H1 (cell line): ENCODE results near the gene KRT77. TPM values are rescaled to one million over a fixed set of nuclear protein-coding genes. Genes with fewer than 3 reads are reported as not detected.

Source experiments
- CTCF ChIA-PET: fragments of 300-600 bp; sonication (Branson Sonifier 250); formaldehyde crosslinking; loops from one replicate; lab custom pipeline; 2021; ENCODE audit not compliant: partially characterized antibody; lab: Charles Lee
- POLR2A ChIA-PET: fragments of 300-600 bp; sonication (Branson Sonifier 250); formaldehyde crosslinking; loops from one replicate; lab custom pipeline; 2021; ENCODE audit warnings: inconsistent platforms; ENCODE audit not compliant: partially characterized antibody; lab: Charles Lee
- DNase-seq, 2 experiments: peaks; one replicate each; pipeline versions ENCODE4 v3.0.0 to v3.0.0-alpha.2; 2010 to 2022; ENCODE audit warnings: low spot score in 2 of 2, low read depth in 1 of 2, mixed read lengths in 1 of 2
- FAIRE-seq: peaks from 2 replicates; lab custom pipeline; 2011; peaks lifted over from hg19 to GRCh38; lab: Jason Lieb, UNC
- H2AFZ ChIP-seq: 2 replicates; pipeline ENCODE4 v1.8.1; 2012; ENCODE audit warnings: low read length, inconsistent platforms
- H2AK5ac ChIP-seq: 2 replicates; pipeline ENCODE4 v1.6.1; 2013; ENCODE audit warnings: low read depth, low read length
- H2BK120ac ChIP-seq: replicated peaks from 2 replicates; pipeline ENCODE3; 2013; ENCODE audit warnings: low read depth, low read length, inconsistent platforms
- H2BK12ac ChIP-seq: 2 replicates; pipeline ENCODE4 v1.6.1; 2013; ENCODE audit warnings: low read depth, low read length
- H2BK15ac ChIP-seq: 2 replicates; pipeline ENCODE4 v1.6.1; 2013; ENCODE audit warnings: low read length
- H2BK20ac ChIP-seq: 2 replicates; pipeline ENCODE4 v1.6.1; 2013; ENCODE audit warnings: low read length
- H2BK5ac ChIP-seq: 2 replicates; pipeline ENCODE4 v1.6.1; 2013; ENCODE audit warnings: low read depth, low read length
- H3K14ac ChIP-seq: 2 replicates; pipeline ENCODE4 v1.6.1; 2013; ENCODE audit warnings: inconsistent platforms; ENCODE audit not compliant: insufficient read length
- H3K18ac ChIP-seq: 2 replicates; pipeline ENCODE4 v1.6.1; 2013; ENCODE audit warnings: low read length; ENCODE audit errors: extremely low read depth
- H3K23ac ChIP-seq: 2 replicates; pipeline ENCODE4 v1.6.1; 2013; ENCODE audit warnings: inconsistent platforms; ENCODE audit not compliant: insufficient read length
- H3K23me2 ChIP-seq: 2 replicates; pipeline ENCODE4 v1.6.1; 2013; ENCODE audit warnings: low read depth, low read length
- H3K27ac ChIP-seq: 2 replicates; pipeline ENCODE4 v1.6.1; 2011; ENCODE audit warnings: low read depth, low read length, inconsistent platforms
- H3K27me3 ChIP-seq, 4 experiments: replicated peaks in 1 of 4; 1 replicate in 1 of 4; 2 replicates in 3 of 4; pipeline versions ENCODE4 v1.6.1 to v1.8.1; 2011 to 2013; ENCODE audit warnings: low read length in 3 of 4, mild to moderate bottlenecking in 3 of 4, inconsistent platforms in 2 of 4, mixed read lengths in 2 of 4, moderate library complexity in 1 of 4; ENCODE audit not compliant: control insufficient read depth in 3 of 4, insufficient read depth in 3 of 4; ENCODE audit errors: extremely low read depth in 1 of 4
- H3K36me3 ChIP-seq, 4 experiments: 2 replicates each; pipeline versions ENCODE4 v1.6.1 to v1.8.1; 2011 to 2013; ENCODE audit warnings: mild to moderate bottlenecking in 4 of 4, low read length in 3 of 4, moderate library complexity in 2 of 4, control low read depth in 1 of 4, inconsistent platforms in 1 of 4; ENCODE audit not compliant: insufficient read depth in 4 of 4, control insufficient read depth in 2 of 4
- H3K4ac ChIP-seq: replicated peaks from 2 replicates; pipeline ENCODE3; 2013; ENCODE audit warnings: low read length, low read depth, mixed read lengths, inconsistent platforms; ENCODE audit not compliant: insufficient read length
- H3K4me1 ChIP-seq, 4 experiments: replicated peaks in 1 of 4; 1 replicate in 1 of 4; 2 replicates in 3 of 4; pipeline versions ENCODE4 v1.6.1 to v1.8.1; 2011 to 2013; ENCODE audit warnings: low read length in 3 of 4, inconsistent platforms in 2 of 4, mixed read lengths in 1 of 4; ENCODE audit not compliant: insufficient read depth in 4 of 4, control insufficient read depth in 3 of 4
- H3K4me2 ChIP-seq, 2 experiments: 2 replicates each; pipeline versions ENCODE4 v1.6.1 to v1.8.1; 2011 to 2013; ENCODE audit warnings: low read depth in 2 of 2, low read length in 2 of 2, control low read depth in 1 of 2, inconsistent platforms in 1 of 2, mild to moderate bottlenecking in 1 of 2; ENCODE audit not compliant: insufficient read depth in 1 of 2
- H3K4me3 ChIP-seq, 4 experiments: fragments of 200-600, 300-600 bp in 1 of 4; sonication (generic), shearing (Covaris generic), sonication (Bioruptor Twin) in 1 of 4; 2 replicates each; pipeline versions ENCODE4 v1.5.1 to v1.8.1; 2011 to 2016; ENCODE audit warnings: low read length in 4 of 4, low read depth in 3 of 4, control low read depth in 2 of 4, inconsistent platforms in 2 of 4, mild to moderate bottlenecking in 2 of 4, mixed read lengths in 1 of 4, moderate library complexity in 1 of 4; ENCODE audit not compliant: insufficient read depth in 2 of 4; ENCODE audit errors: extremely low read depth in 1 of 4
- H3K56ac ChIP-seq: replicated peaks from 2 replicates; pipeline ENCODE3; 2013; ENCODE audit warnings: low read depth, mild to moderate bottlenecking, mixed read lengths, low read length, inconsistent platforms; ENCODE audit not compliant: insufficient read length
- H3K79me1 ChIP-seq: 2 replicates; pipeline ENCODE4 v1.6.1; 2013; ENCODE audit warnings: low read depth, low read length, control low read depth
- H3K79me2 ChIP-seq, 2 experiments: 2 replicates each; pipeline versions ENCODE4 v1.6.1 to v1.8.1; 2012 to 2013; ENCODE audit warnings: low read length in 2 of 2, mild to moderate bottlenecking in 2 of 2, inconsistent platforms in 1 of 2; ENCODE audit not compliant: insufficient read depth in 2 of 2, control insufficient read depth in 1 of 2
- H3K9ac ChIP-seq, 4 experiments: replicated peaks in 1 of 4; 1 replicate in 1 of 4; 2 replicates in 3 of 4; pipeline versions ENCODE4 v1.6.1 to v1.8.1; 2011 to 2013; ENCODE audit warnings: low read depth in 3 of 4, low read length in 3 of 4, control low read depth in 2 of 4, mild to moderate bottlenecking in 2 of 4, moderate library complexity in 2 of 4, inconsistent platforms in 1 of 4; ENCODE audit errors: extremely low read depth in 1 of 4
- H3K9me3 ChIP-seq, 2 experiments: 2 replicates each; pipeline versions ENCODE4 v1.6.1 to v1.8.1; 2012 to 2013; ENCODE audit warnings: mild to moderate bottlenecking in 2 of 2, moderate library complexity in 2 of 2, control low read depth in 1 of 2, inconsistent platforms in 1 of 2, low read depth in 1 of 2, low read length in 1 of 2, mixed read lengths in 1 of 2; ENCODE audit not compliant: insufficient read depth in 2 of 2
- H4K20me1 ChIP-seq, 2 experiments: replicated peaks in 1 of 2; 2 replicates each; pipeline versions ENCODE3 to v1.8.1; 2011 to 2013; ENCODE audit warnings: inconsistent platforms in 2 of 2, low read length in 2 of 2, mild to moderate bottlenecking in 1 of 2; ENCODE audit not compliant: insufficient read depth in 2 of 2, control insufficient read depth in 1 of 2
- H4K5ac ChIP-seq: 2 replicates; pipeline ENCODE4 v1.6.1; 2013; ENCODE audit warnings: low read length, low read depth, mixed read lengths, inconsistent platforms; ENCODE audit not compliant: insufficient read length
- H4K8ac ChIP-seq: 2 replicates; pipeline ENCODE4 v1.8.0; 2013; ENCODE audit warnings: mild to moderate bottlenecking, moderate library complexity, low read length, inconsistent platforms; ENCODE audit not compliant: insufficient read depth; ENCODE audit errors: extremely low read depth
- H4K91ac ChIP-seq: replicated peaks from 2 replicates; pipeline ENCODE3; 2013; ENCODE audit warnings: low read length, mixed read lengths, inconsistent platforms; ENCODE audit not compliant: insufficient read length
- CREB1 ChIP-seq: IDR thresholded peaks from 2 replicates; pipeline ENCODE4 v1.6.1; 2012; ENCODE audit warnings: inconsistent platforms
- CTCF ChIP-seq, 3 experiments: IDR thresholded peaks; 1 replicate in 2 of 3; 2 replicates in 1 of 3; pipeline versions ENCODE4 v1.5.1 to v1.6.1; 2011; ENCODE audit warnings: low read length in 3 of 3, mild to moderate bottlenecking in 3 of 3, inconsistent platforms in 2 of 3, low read depth in 1 of 3, moderate library complexity in 1 of 3; ENCODE audit not compliant: insufficient read depth in 1 of 3; ENCODE audit errors: control extremely low read depth in 1 of 3
- FOSL1 ChIP-seq: IDR thresholded peaks from 2 replicates; pipeline ENCODE4 v1.6.1; 2011; ENCODE audit warnings: mild to moderate bottlenecking, low read depth, low read length, moderate library complexity; ENCODE audit not compliant: insufficient read depth
- HDAC2 ChIP-seq, 2 experiments: fragments of 300-600 bp in 1 of 2; sonication (generic) in 1 of 2; IDR thresholded peaks; 2 replicates each; pipeline ENCODE4 v1.6.1; 2011 to 2012; ENCODE audit warnings: low read depth in 2 of 2, low read length in 2 of 2, mild to moderate bottlenecking in 2 of 2, moderate library complexity in 2 of 2, borderline replicate concordance in 1 of 2, inconsistent platforms in 1 of 2
- JUND ChIP-seq: IDR thresholded peaks from 2 replicates; pipeline ENCODE4 v1.6.1; 2011; ENCODE audit warnings: mild to moderate bottlenecking, improper control_type of control experiment, low read length
- NRF1 ChIP-seq: IDR thresholded peaks from 2 replicates; pipeline ENCODE4 v1.6.1; 2011; ENCODE audit warnings: mild to moderate bottlenecking, low read depth, low read length, improper control_type of control experiment
- RAD21 ChIP-seq, 2 experiments: IDR thresholded peaks in 1 of 2; conservative IDR thresholded peaks in 1 of 2; 2 replicates each; pipeline ENCODE4 v1.6.1; 2011; ENCODE audit warnings: low read depth in 2 of 2, low read length in 2 of 2, improper control_type of control experiment in 1 of 2, inconsistent platforms in 1 of 2, mild to moderate bottlenecking in 1 of 2, moderate library complexity in 1 of 2
- SIX5 ChIP-seq: IDR thresholded peaks from 2 replicates; pipeline ENCODE4 v1.6.1; 2011; ENCODE audit warnings: mild to moderate bottlenecking, low read depth, low read length
- SRF ChIP-seq: IDR thresholded peaks from 2 replicates; pipeline ENCODE4 v1.6.1; 2011; ENCODE audit warnings: mild to moderate bottlenecking, low read depth, low read length, moderate library complexity
- WGBS, 2 experiments: shearing (Covaris generic) in 1 of 2; methylation state at CpG; one replicate each; pipeline versions ENCODE4 v1.1.6 to v1.1.7; 2013 to 2015; ENCODE audit warnings: low lambda C conversion rate in 2 of 2, mixed read lengths in 2 of 2, inconsistent platforms in 1 of 2, low coverage in 1 of 2, missing lambda C conversion rate in 1 of 2; ENCODE audit not compliant: insufficient replicate concordance in 2 of 2, insufficient coverage in 1 of 2, insufficient read length in 1 of 2; ENCODE audit errors: extremely low coverage in 1 of 2, missing lambda C conversion rate in 1 of 2; 5-methylcytosine and 5-hydroxymethylcytosine counted together
- polyA plus RNA-seq, 7 experiments: library from polyadenylated mRNA; depleted of rRNA in 3 of 7; stranded (reverse) in 5 of 7; unstranded in 2 of 7; fragments of >200 nt in 5 of 7; fragments of 200-250 nt in 2 of 7; gene quantifications; 1 replicate in 5 of 7; 2 replicates in 1 of 7; 4 replicates in 1 of 7; pipeline versions ENCODE4 v1.2.1 to v1.2.3, GENCODE V29; 2011 to 2013; ENCODE audit warnings: missing spikeins in 2 of 7, mixed read lengths in 2 of 7
- total RNA-seq: library from RNA; stranded (reverse); fragmentation: NEBNext Ultra II Directional; extraction: Animal tissue kit (Norgen Biotek cat#: 25700); gene quantifications from 2 replicates; pipeline ENCODE4 v1.2.1, GENCODE V29; 2021

KRT77 gene
- total and polyA plus RNA-seq, 2 of the 8 experiments (the other 6 are each of a cell fraction or from before 2014, with no cell fraction given): 0.02 TPM; not detected in 1

GRCh38 chr12:52667509-52667908 lies 35.8 kb downstream of the KRT77 start:
- Histone ChIP-seq H3K18ac (no peak overlapping the region), H3K23ac (no peak overlapping the region), H2AK5ac (no peak overlapping the region), H3K23me2 (no peaks in the 10 kb centered on the region), H3K4me1 (no peaks in the 10 kb centered on the region), H3K79me1 (no peaks in the 10 kb centered on the region), H2BK20ac (no peak overlapping the region), H2BK5ac (no peak overlapping the region), H3K27ac (no peak overlapping the region), H3K27me3 (no peaks in the 10 kb centered on the region; a peak in 1 of 7 replicates), H2AFZ (no peak overlapping the region), H3K9ac (no peak overlapping the region), H4K8ac (no peak overlapping the region), H2BK15ac (no peak overlapping the region), H4K91ac (no peak overlapping the region), H3K56ac (no peak overlapping the region), H3K36me3 (no peaks in the 10 kb centered on the region), H4K20me1 (no peaks in the 10 kb centered on the region), H3K79me2 (no peaks in the 10 kb centered on the region), H2BK12ac (no peak overlapping the region), H3K9me3 (no peaks in the 10 kb centered on the region), H3K14ac (no peak overlapping the region), H3K4me2 (no peak overlapping the region), H3K4ac (no peak overlapping the region), H2BK120ac (no peak overlapping the region), H3K4me3 (no peak overlapping the region), H4K5ac (no peak overlapping the region)
- ChIA-PET POLR2A (no interaction called here), CTCF (interaction anchor here (0.7 to 5.8 kb wide), 25 partner anchors 7 to 389 kb away, joined by 3 to 26 read pairs (median 4); partner anchors contain the start of gene KRT1)
- no peak for DNase-seq
- no peak for TF ChIP-seq JUND
- no peak for TF ChIP-seq FOSL1
- TF ChIP-seq SRF: no peak
- TF ChIP-seq HDAC2 (IDR thresholded peaks at IDR 0.05; ENCODE audit: borderline replicate concordance in 1 of 2, low read depth in 2 of 2, low read length in 2 of 2): no peak
- TF ChIP-seq CTCF (IDR thresholded peaks at IDR 0.05; ENCODE audit: control extremely low read depth in 1 of 3, insufficient read depth in 1 of 3, low read depth in 1 of 3, low read length in 3 of 3): peak; percentile 28 to 64 (median 63)
- no peak for TF ChIP-seq SIX5
- no peak for TF ChIP-seq NRF1
- TF ChIP-seq CREB1: no peak
- TF ChIP-seq RAD21 (IDR thresholded peaks at IDR 0.05 in 1 of 2, conservative IDR thresholded peaks at IDR 0.05 in 1 of 2; ENCODE audit: low read depth in 2 of 2, low read length in 2 of 2): peak; percentile 79 to 80
- WGBS, 2 experiments: 78% methylated on average over 9 of the region's 9 CpGs; no CpG with 5 or more reads in 1 of the 2 experiments
- FAIRE-seq: no peak
